Measurements from ENCODE around the gene ALDOB.

GRCh38 chr9:101468116-101468515 lies 32.5 kb upstream of the ALDOB start:
- TF ChIP-seq, protein P1, sequence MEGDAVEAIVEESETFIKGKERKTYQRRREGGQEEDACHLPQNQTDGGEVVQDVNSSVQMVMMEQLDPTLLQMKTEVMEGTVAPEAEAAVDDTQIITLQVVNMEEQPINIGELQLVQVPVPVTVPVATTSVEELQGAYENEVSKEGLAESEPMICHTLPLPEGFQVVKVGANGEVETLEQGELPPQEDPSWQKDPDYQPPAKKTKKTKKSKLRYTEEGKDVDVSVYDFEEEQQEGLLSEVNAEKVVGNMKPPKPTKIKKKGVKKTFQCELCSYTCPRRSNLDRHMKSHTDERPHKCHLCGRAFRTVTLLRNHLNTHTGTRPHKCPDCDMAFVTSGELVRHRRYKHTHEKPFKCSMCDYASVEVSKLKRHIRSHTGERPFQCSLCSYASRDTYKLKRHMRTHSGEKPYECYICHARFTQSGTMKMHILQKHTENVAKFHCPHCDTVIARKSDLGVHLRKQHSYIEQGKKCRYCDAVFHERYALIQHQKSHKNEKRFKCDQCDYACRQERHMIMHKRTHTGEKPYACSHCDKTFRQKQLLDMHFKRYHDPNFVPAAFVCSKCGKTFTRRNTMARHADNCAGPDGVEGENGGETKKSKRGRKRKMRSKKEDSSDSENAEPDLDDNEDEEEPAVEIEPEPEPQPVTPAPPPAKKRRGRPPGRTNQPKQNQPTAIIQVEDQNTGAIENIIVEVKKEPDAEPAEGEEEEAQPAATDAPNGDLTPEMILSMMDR (IDR thresholded peaks at IDR 0.05 in 2 of 3, conservative IDR thresholded peaks at IDR 0.05 in 1 of 3; ENCODE audit: borderline replicate concordance in 1 of 3, insufficient read depth in 1 of 3, low read depth in 2 of 3, low read length in 2 of 3): no peak
- TF ChIP-seq SIN3A (IDR thresholded peaks at IDR 0.05; ENCODE audit: low read depth): no peak
- no peak for TF ChIP-seq JUND (IDR thresholded peaks at IDR 0.05)
- no peak for TF ChIP-seq POLR2A (IDR thresholded peaks at IDR 0.05; ENCODE audit: borderline replicate concordance, extremely low read depth, insufficient read depth, insufficient read length)
- no peak for TF ChIP-seq MAX (IDR thresholded peaks at IDR 0.05)
- TF ChIP-seq EZH2phosphoT487 (IDR thresholded peaks at IDR 0.05; ENCODE audit: borderline replicate concordance): no peak
- TF ChIP-seq EZH2 (IDR thresholded peaks at IDR 0.05): no peak
- no peak for TF ChIP-seq POLR2AphosphoS5 (IDR thresholded peaks at IDR 0.05; ENCODE audit: low read depth, low read length)
- TF ChIP-seq RAD21 (IDR thresholded peaks at IDR 0.05; ENCODE audit: low read depth): no peak
- TF ChIP-seq REST (IDR thresholded peaks at IDR 0.05; ENCODE audit: low read depth): no peak
- no peak for TF ChIP-seq SP1 (IDR thresholded peaks at IDR 0.05; ENCODE audit: low read depth)
- no peak for TF ChIP-seq ZFX (IDR thresholded peaks at IDR 0.05)
